Camera-type eye (tissue), 1 donor: Measurements from ENCODE around the gene PRKCA. TPM values are rescaled to one million over a fixed set of nuclear protein-coding genes. Genes with fewer than 3 reads are reported as not detected.

ENCODE experiments used
- total RNA-seq: library from RNA; depleted of rRNA; stranded (reverse); fragments of >200 nt; gene quantifications from one replicate; pipeline ENCODE4 v1.2.3, GENCODE V29; 2014

PRKCA gene
- 29.3 TPM for total RNA-seq

DNA sequence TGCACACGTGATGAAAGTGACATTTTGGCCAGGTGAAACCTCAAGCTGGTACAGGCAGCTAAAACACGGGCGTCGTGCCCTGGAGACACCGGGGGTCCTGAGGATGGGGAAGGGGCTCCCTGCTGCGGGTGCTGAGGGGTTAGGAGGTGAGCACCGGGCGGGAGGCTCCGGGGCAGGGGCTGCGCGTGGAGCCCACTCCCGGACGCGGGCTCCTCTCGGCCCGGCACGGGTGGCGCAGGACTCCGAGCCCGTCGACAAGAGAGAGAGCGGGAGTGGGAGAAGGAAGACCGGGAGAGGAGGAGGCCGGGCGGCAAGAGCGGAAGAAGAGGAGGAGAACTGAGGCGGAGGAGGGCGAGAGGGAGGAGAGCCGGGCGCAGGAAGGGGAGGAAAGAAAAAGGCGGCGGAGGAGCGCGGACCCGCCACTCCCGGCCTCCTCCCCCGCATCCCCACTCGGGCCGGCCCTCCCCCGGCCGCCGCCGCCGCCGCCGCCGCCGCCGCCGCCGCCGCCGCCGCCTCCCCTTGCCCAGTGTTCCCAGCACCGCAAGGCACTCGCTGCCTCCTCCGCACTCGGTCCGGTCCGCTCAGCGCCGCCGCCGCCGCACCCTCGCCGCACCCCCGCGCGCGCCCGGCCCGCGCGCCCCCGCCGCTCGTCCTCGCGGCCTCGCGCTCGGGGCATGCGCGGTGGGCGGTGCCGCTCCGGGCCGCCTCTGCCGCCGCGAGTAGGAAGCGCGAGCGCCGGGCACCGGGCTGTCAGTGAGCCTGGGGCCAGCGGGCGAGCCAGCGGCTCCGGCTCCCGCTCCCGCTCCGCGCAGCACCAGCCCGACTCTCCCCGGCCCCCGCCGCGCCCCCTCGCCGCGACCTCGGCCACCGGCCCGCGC is at the start of gene PRKCA:
Gene PRKCA, plus strand, starts transcription at position 750 of the 878 bp plus-strand sequence.

DNA sequence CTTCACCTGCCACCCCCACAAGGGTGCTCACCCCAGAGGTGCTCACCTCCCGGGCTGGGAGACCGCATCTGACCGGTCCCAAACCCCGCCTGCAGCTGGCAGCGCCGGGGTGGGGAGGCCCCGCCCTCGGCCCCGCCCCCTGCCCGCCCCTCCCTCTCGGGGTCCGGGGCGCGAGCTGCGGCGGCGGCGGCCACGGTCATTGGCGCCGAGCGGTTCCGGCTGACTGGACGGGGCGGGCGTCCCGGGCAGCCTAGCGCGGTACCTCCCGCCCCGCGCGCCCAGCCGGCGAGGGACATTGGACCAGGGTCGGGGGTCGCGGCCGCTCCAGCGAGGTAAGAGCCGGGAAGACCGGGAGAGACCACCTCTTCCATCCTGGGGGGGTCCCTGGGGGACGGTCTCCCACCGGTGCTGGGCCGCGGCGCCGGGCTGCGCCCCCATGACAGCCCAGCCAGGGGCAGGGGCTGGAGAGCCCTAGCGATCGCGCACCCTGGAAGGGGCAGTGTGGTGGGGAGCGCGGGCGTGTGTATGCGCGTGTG is 532.6 kb downstream of the PRKCA start, which contains the start of gene CACNG5:
Gene CACNG5, plus strand, starts transcription at position 199 of the 536 bp plus-strand sequence. CDS start 42,216 bp downstream, outside the sequence.

Other genes with a start within 250 kb of the PRKCA start
- gene CEP112, start 110.5 kb upstream of the PRKCA start, total RNA-seq: 45.2 TPM
- gene APOH, start 73.2 kb upstream of the PRKCA start, total RNA-seq: not detected